Measurements from ENCODE around the gene CPZ. TPM values are rescaled to one million over a fixed set of nuclear protein-coding genes. Genes with fewer than 3 reads are reported as not detected.

The CPZ gene
- polyA plus RNA-seq, 3 donors, result not detected

DNA sequence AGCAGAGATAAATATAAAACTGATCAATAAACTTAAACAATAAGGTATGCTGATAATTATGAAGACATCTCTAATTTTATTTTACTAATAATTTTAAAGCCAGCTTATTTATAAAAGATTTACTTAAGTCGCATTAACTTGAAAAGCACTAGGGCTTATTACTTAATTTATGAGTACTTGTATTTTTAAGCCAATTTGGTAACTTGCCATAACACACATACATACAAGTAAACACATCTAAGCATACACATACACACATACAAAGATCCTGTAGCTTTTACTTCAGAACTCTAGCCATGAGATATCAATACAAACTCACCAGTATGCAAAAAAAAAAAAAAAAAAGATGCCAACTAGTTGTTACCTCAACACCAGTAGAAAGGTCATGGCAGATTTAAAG lies 22.4 kb upstream of the CPZ start:
- Histone ChIP-seq H3K27me3 (ENCODE audit: control insufficient read depth in 2 of 2, insufficient read depth in 2 of 2, low read length in 2 of 2) (no peaks in the 10 kb centered on the region), H3K4me1 (ENCODE audit: control insufficient read depth in 1 of 2, insufficient read depth in 2 of 2, low read length in 2 of 2) (no peaks in the 10 kb centered on the region), H3K9me3 (replicated peaks in 1 of 2; ENCODE audit: control insufficient read depth in 1 of 2, insufficient read depth in 1 of 2, low read length in 2 of 2) (no peaks in the 10 kb centered on the region), H3K79me2 (ENCODE audit: insufficient read depth, low read length) (no peaks in the 10 kb centered on the region), H3K4me3 (replicated peaks in 1 of 3; ENCODE audit: low read depth in 2 of 3, low read length in 3 of 3) (no peak overlapping the region), H2AFZ (ENCODE audit: insufficient read depth, low read depth, low read length, poor library complexity, severe bottlenecking) (no peak overlapping the region), H4K20me1 (ENCODE audit: insufficient read depth, low read length) (no peaks in the 10 kb centered on the region), H3K36me3 (replicated peaks in 1 of 2; ENCODE audit: control insufficient read depth in 1 of 2, insufficient read depth in 2 of 2, low read length in 2 of 2) (no peaks in the 10 kb centered on the region), H3K9ac (ENCODE audit: insufficient read depth, low read length, poor library complexity, severe bottlenecking) (no peak overlapping the region), H3K4me2 (replicated peaks; ENCODE audit: extremely low read depth, low read length, poor library complexity, severe bottlenecking) (no peak overlapping the region), H3K27ac (ENCODE audit: low read depth in 1 of 2, low read length in 2 of 2) (no peak overlapping the region)
- no CpG with 5 or more reads among the region's 1 CpG for WGBS (ENCODE audit: insufficient coverage)
- no peak overlapping the region for H3K27ac Mint-ChIP-seq
- H3K36me3 Mint-ChIP-seq, result no peaks in the 10 kb centered on the region
- DNase-seq, result no peak
- H3K4me3 Mint-ChIP-seq, result no peak overlapping the region
- H3K9me3 Mint-ChIP-seq, result no peaks in the 10 kb centered on the region
- TF ChIP-seq, protein P1, sequence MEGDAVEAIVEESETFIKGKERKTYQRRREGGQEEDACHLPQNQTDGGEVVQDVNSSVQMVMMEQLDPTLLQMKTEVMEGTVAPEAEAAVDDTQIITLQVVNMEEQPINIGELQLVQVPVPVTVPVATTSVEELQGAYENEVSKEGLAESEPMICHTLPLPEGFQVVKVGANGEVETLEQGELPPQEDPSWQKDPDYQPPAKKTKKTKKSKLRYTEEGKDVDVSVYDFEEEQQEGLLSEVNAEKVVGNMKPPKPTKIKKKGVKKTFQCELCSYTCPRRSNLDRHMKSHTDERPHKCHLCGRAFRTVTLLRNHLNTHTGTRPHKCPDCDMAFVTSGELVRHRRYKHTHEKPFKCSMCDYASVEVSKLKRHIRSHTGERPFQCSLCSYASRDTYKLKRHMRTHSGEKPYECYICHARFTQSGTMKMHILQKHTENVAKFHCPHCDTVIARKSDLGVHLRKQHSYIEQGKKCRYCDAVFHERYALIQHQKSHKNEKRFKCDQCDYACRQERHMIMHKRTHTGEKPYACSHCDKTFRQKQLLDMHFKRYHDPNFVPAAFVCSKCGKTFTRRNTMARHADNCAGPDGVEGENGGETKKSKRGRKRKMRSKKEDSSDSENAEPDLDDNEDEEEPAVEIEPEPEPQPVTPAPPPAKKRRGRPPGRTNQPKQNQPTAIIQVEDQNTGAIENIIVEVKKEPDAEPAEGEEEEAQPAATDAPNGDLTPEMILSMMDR (IDR thresholded peaks at IDR 0.05), result no peak
- peaks cover 1 to 14% (median 2%) of the 10 kb centered on the region in 3 donors for H3K27me3 Mint-ChIP-seq (ENCODE audit: low read depth in 3 of 3)
- no peaks in the 10 kb centered on the region for H3K4me1 Mint-ChIP-seq
- intact Hi-C loops (cut with micrococcal nuclease), result no loop called here

DNA sequence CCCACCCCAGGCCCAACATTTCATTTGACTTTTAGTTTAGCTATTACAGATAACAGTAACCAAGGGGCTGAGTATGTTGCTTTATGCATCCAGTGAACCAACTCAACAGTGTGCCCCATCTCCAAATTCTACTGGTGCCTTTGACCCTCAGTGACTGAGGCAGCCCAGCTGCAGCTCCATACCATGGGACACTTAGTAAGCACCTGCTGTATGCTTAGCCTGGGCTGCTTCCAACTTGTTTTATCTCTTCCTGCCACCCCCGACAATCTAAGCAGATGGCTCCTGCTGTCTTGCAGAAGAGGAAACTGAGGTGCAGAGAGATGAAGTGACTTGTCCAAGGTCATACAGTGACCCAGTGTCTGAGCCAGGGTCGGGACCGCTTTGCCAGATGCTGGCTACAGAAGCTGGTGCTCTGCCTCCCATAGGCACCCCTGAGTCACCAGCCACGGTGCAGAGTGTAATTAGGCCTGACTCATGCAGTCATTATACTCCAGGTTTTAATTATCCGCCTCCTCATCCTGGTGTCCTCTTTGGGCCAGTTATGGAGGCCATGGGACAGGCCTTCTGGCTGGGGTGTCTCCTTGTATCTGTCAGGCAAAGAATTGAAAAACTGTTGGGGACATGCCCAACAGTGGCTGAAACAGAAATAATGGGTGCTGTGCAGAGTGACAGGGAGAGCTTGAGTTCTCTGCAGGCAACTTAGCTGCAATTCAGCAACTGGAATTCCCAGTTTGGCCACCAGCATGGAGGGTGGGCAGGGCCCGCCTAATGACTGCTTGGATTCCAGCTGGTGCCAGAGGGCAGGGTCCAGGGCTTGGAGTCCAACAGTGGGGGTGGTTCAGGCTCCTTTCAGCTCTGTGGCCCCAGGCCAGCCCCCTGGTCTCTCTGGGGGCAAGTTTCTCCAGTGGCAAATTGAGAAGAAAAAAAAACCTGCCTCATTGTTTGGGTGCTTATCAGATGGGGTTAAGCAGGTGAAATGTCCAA lies 20.6 kb upstream of the CPZ start:
- Histone ChIP-seq H3K27ac (ENCODE audit: low read depth in 1 of 2, low read length in 2 of 2) (no peak overlapping the region), H3K9ac (ENCODE audit: insufficient read depth, low read length, poor library complexity, severe bottlenecking) (no peak overlapping the region), H3K4me2 (replicated peaks; ENCODE audit: extremely low read depth, low read length, poor library complexity, severe bottlenecking) (no peak overlapping the region), H4K20me1 (ENCODE audit: insufficient read depth, low read length) (no peaks in the 10 kb centered on the region), H3K4me1 (ENCODE audit: control insufficient read depth in 1 of 2, insufficient read depth in 2 of 2, low read length in 2 of 2) (no peaks in the 10 kb centered on the region), H3K79me2 (ENCODE audit: insufficient read depth, low read length) (no peaks in the 10 kb centered on the region), H2AFZ (ENCODE audit: insufficient read depth, low read depth, low read length, poor library complexity, severe bottlenecking) (no peak overlapping the region), H3K4me3 (replicated peaks in 1 of 3; ENCODE audit: low read depth in 2 of 3, low read length in 3 of 3) (no peak overlapping the region), H3K27me3 (ENCODE audit: control insufficient read depth in 2 of 2, insufficient read depth in 2 of 2, low read length in 2 of 2) (no peaks in the 10 kb centered on the region), H3K9me3 (replicated peaks in 1 of 2; ENCODE audit: control insufficient read depth in 1 of 2, insufficient read depth in 1 of 2, low read length in 2 of 2) (no peaks in the 10 kb centered on the region), H3K36me3 (replicated peaks in 1 of 2; ENCODE audit: control insufficient read depth in 1 of 2, insufficient read depth in 2 of 2, low read length in 2 of 2) (no peaks in the 10 kb centered on the region)
- intact Hi-C loops (cut with micrococcal nuclease), result no loop called here
- Mint-ChIP-seq H3K27ac (no peak overlapping the region), H3K4me1 (no peaks in the 10 kb centered on the region), H3K27me3 (ENCODE audit: low read depth in 3 of 3) (peaks cover 2 to 13% (median 4%) of the 10 kb centered on the region in 3 donors), H3K9me3 (no peaks in the 10 kb centered on the region), H3K36me3 (no peaks in the 10 kb centered on the region), H3K4me3 (no peak overlapping the region)
- WGBS (ENCODE audit: insufficient coverage), result 90% methylated on average over 6 of the region's 6 CpGs
- TF ChIP-seq, protein P1 (IDR thresholded peaks at IDR 0.05), result no peak
- no peak for DNase-seq
